ENCODE results near the gene MCC. TPM values are rescaled to one million over a fixed set of nuclear protein-coding genes. Genes with fewer than 3 reads are reported as not detected.

MCC gene
- total RNA-seq, 2 experiments from 2014 or later = 0.62 to 0.81 TPM

GRCh38 chr5:113271745-113272454 lies 216.4 kb downstream of the MCC start:
- peaks cover 7% of the 10 kb centered on the region for H3K4me1 Mint-ChIP-seq (ENCODE audit: low read depth)
- no peaks in the 10 kb centered on the region for H3K9me3 Mint-ChIP-seq
- H3K27ac Mint-ChIP-seq = no peak overlapping the region
- CTCF ChIA-PET = no interaction called here
- DNase-seq = no peak
- H3K36me3 Mint-ChIP-seq (ENCODE audit: low read depth) = no peaks in the 10 kb centered on the region
- no peak overlapping the region for H3K4me3 Mint-ChIP-seq
- no peaks in the 10 kb centered on the region for H3K27me3 Mint-ChIP-seq (ENCODE audit: low read depth)
- intact Hi-C loops (cut with micrococcal nuclease) = no loop called here

- no peak overlapping the region for H3K27ac Mint-ChIP-seq
- intact Hi-C loops (cut with micrococcal nuclease) = no loop called here
- no peaks in the 10 kb centered on the region for H3K36me3 Mint-ChIP-seq (ENCODE audit: low read depth)
- no peaks in the 10 kb centered on the region for H3K9me3 Mint-ChIP-seq
- H3K4me1 Mint-ChIP-seq (ENCODE audit: low read depth) = peaks cover 7% of the 10 kb centered on the region
- no peaks in the 10 kb centered on the region for H3K27me3 Mint-ChIP-seq (ENCODE audit: low read depth)
- H3K4me3 Mint-ChIP-seq = no peak overlapping the region
- CTCF ChIA-PET = interaction anchor here (0.5 kb wide), 1 partner anchor 24 kb away, joined by 4 read pairs; no protein-coding TSS in a partner anchor
- DNase-seq = no peak
Observed at GRCh38 chr5:113271015-113271414, 217.2 kb downstream of the MCC start.

- no peak overlapping the region for H3K27ac Mint-ChIP-seq
Observed at GRCh38 chr5:113270086-113270485, 218.2 kb downstream of the MCC start.

GRCh38 chr5:113269023-113269997 lies 218.9 kb downstream of the MCC start:
- H3K4me1 Mint-ChIP-seq (ENCODE audit: low read depth) = peaks cover 7% of the 10 kb centered on the region
- H3K27ac Mint-ChIP-seq = no peak overlapping the region
- H3K4me3 Mint-ChIP-seq = no peak overlapping the region
- no peaks in the 10 kb centered on the region for H3K27me3 Mint-ChIP-seq (ENCODE audit: low read depth)
- DNase-seq = no peak
- CTCF ChIA-PET = interaction anchor here (0.7 to 1.1 kb wide), 2 partner anchors 54 to 61 kb away, joined by 3 to 4 read pairs; no protein-coding TSS in a partner anchor
- no peaks in the 10 kb centered on the region for H3K36me3 Mint-ChIP-seq (ENCODE audit: low read depth)
- H3K9me3 Mint-ChIP-seq = no peaks in the 10 kb centered on the region
- intact Hi-C loops (cut with micrococcal nuclease) = no loop called here

More at GRCh38 chr5:113270086-113270485, 218.2 kb downstream of the MCC start:
- intact Hi-C loops (cut with micrococcal nuclease) = no loop called here
- Mint-ChIP-seq H3K9me3 (no peaks in the 10 kb centered on the region), H3K27me3 (ENCODE audit: low read depth) (no peaks in the 10 kb centered on the region), H3K36me3 (ENCODE audit: low read depth) (no peaks in the 10 kb centered on the region), H3K4me1 (ENCODE audit: low read depth) (peaks cover 7% of the 10 kb centered on the region), H3K4me3 (no peak overlapping the region)
- CTCF ChIA-PET = no interaction called here
- no peak for DNase-seq

- intact Hi-C loops (cut with micrococcal nuclease) = no loop called here
- Mint-ChIP-seq H3K9me3 (no peaks in the 10 kb centered on the region), H3K36me3 (ENCODE audit: low read depth) (no peaks in the 10 kb centered on the region), H3K27ac (no peak overlapping the region), H3K4me1 (ENCODE audit: low read depth) (peaks cover 5% of the 10 kb centered on the region), H3K27me3 (ENCODE audit: low read depth) (no peaks in the 10 kb centered on the region), H3K4me3 (no peak overlapping the region)
- CTCF ChIA-PET = interaction anchor here (1.1 kb wide), 1 partner anchor 55 kb away, joined by 4 read pairs; no protein-coding TSS in a partner anchor
- no peak for DNase-seq
Observed at GRCh38 chr5:113268232-113268631, 220.0 kb downstream of the MCC start.

GRCh38 chr5:113267361-113267900 lies 220.8 kb downstream of the MCC start:
- Mint-ChIP-seq H3K27ac (no peak overlapping the region), H3K9me3 (no peaks in the 10 kb centered on the region), H3K4me1 (ENCODE audit: low read depth) (peaks cover 5% of the 10 kb centered on the region), H3K36me3 (ENCODE audit: low read depth) (no peaks in the 10 kb centered on the region), H3K27me3 (ENCODE audit: low read depth) (no peaks in the 10 kb centered on the region), H3K4me3 (no peak overlapping the region)
- CTCF ChIA-PET = no interaction called here
- no peak for DNase-seq
- intact Hi-C loops (cut with micrococcal nuclease) = no loop called here

- Mint-ChIP-seq H3K9me3 (no peaks in the 10 kb centered on the region), H3K36me3 (ENCODE audit: low read depth) (no peaks in the 10 kb centered on the region), H3K27ac (no peak overlapping the region), H3K4me1 (ENCODE audit: low read depth) (peaks cover 5% of the 10 kb centered on the region), H3K4me3 (no peak overlapping the region), H3K27me3 (ENCODE audit: low read depth) (no peaks in the 10 kb centered on the region)
- intact Hi-C loops (cut with micrococcal nuclease) = no loop called here
- CTCF ChIA-PET = no interaction called here
- DNase-seq = no peak
Observed at GRCh38 chr5:113266913-113267227, 221.4 kb downstream of the MCC start.

- Mint-ChIP-seq H3K9me3 (no peaks in the 10 kb centered on the region), H3K4me1 (ENCODE audit: low read depth) (peaks cover 5% of the 10 kb centered on the region), H3K36me3 (ENCODE audit: low read depth) (no peaks in the 10 kb centered on the region), H3K4me3 (no peak overlapping the region), H3K27me3 (ENCODE audit: low read depth) (no peaks in the 10 kb centered on the region), H3K27ac (no peak overlapping the region)
- CTCF ChIA-PET = no interaction called here
- intact Hi-C loops (cut with micrococcal nuclease) = no loop called here
- no peak for DNase-seq
Observed at GRCh38 chr5:113266227-113266912, 221.9 kb downstream of the MCC start.

GRCh38 chr5:113265190-113265589 lies 223.1 kb downstream of the MCC start:
- Mint-ChIP-seq H3K36me3 (ENCODE audit: low read depth) (no peaks in the 10 kb centered on the region), H3K9me3 (no peaks in the 10 kb centered on the region), H3K27ac (no peak overlapping the region), H3K4me3 (no peak overlapping the region), H3K4me1 (ENCODE audit: low read depth) (peaks cover 5% of the 10 kb centered on the region), H3K27me3 (ENCODE audit: low read depth) (no peaks in the 10 kb centered on the region)
- DNase-seq = no peak
- intact Hi-C loops (cut with micrococcal nuclease) = no loop called here
- CTCF ChIA-PET = interaction anchor here (1.3 kb wide), 1 partner anchor 14 kb away, joined by 3 read pairs; no protein-coding TSS in a partner anchor

GRCh38 chr5:113264046-113264445 lies 224.2 kb downstream of the MCC start:
- Mint-ChIP-seq H3K4me3 (no peak overlapping the region), H3K27ac (no peak overlapping the region), H3K36me3 (ENCODE audit: low read depth) (no peaks in the 10 kb centered on the region), H3K27me3 (ENCODE audit: low read depth) (no peaks in the 10 kb centered on the region), H3K9me3 (no peaks in the 10 kb centered on the region), H3K4me1 (ENCODE audit: low read depth) (no peaks in the 10 kb centered on the region)
- no peak for DNase-seq
- intact Hi-C loops (cut with micrococcal nuclease) = no loop called here
- CTCF ChIA-PET = interaction anchor here (0.7 to 1.3 kb wide), 3 partner anchors 15 to 617 kb away, joined by 3 read pairs; no protein-coding TSS in a partner anchor

GRCh38 chr5:113263545-113263944 lies 224.7 kb downstream of the MCC start:
- H3K27ac Mint-ChIP-seq = no peak overlapping the region
- no peaks in the 10 kb centered on the region for H3K36me3 Mint-ChIP-seq (ENCODE audit: low read depth)
- no peaks in the 10 kb centered on the region for H3K9me3 Mint-ChIP-seq
- DNase-seq = no peak
- H3K27me3 Mint-ChIP-seq (ENCODE audit: low read depth) = no peaks in the 10 kb centered on the region
- intact Hi-C loops (cut with micrococcal nuclease) = no loop called here
- CTCF ChIA-PET = interaction anchor here (1.0 to 1.3 kb wide), 2 partner anchors 14 to 267 kb away, joined by 3 read pairs; no protein-coding TSS in a partner anchor
- H3K4me3 Mint-ChIP-seq = no peak overlapping the region
- H3K4me1 Mint-ChIP-seq (ENCODE audit: low read depth) = no peaks in the 10 kb centered on the region

GRCh38 chr5:113262674-113263073 lies 225.6 kb downstream of the MCC start:
- no peak for DNase-seq
- CTCF ChIA-PET = interaction anchor here (1.0 kb wide), 1 partner anchor 13 kb away, joined by 3 read pairs; no protein-coding TSS in a partner anchor
- Mint-ChIP-seq H3K9me3 (no peaks in the 10 kb centered on the region), H3K36me3 (ENCODE audit: low read depth) (no peaks in the 10 kb centered on the region), H3K27me3 (ENCODE audit: low read depth) (no peaks in the 10 kb centered on the region), H3K4me1 (ENCODE audit: low read depth) (no peaks in the 10 kb centered on the region), H3K27ac (no peak overlapping the region), H3K4me3 (no peak overlapping the region)
- intact Hi-C loops (cut with micrococcal nuclease) = no loop called here

Measured in activated naive CD4-positive, alpha-beta T cell treated with anti-CD3 and anti-CD28 coated beads for 36 hours (primary cell).